Sigmoid colon (tissue), 7 donors: ENCODE data around the gene GSC2. TPM values are rescaled to one million over a fixed set of nuclear protein-coding genes. Genes with fewer than 3 reads are reported as not detected.

Experiments
- DNase-seq: peaks from one replicate; pipeline ENCODE4 v3.0.0-alpha.2; 2019
- H3K27ac ChIP-seq, 4 donors: fragments of 200-600 bp; sonication (generic); one replicate each; pipeline ENCODE4 v1.5.1; 2016 to 2019; ENCODE audit warnings: mild to moderate bottlenecking in 1 of 4
- H3K27me3 ChIP-seq, 3 donors: fragments of 200-600 bp; sonication (generic); one replicate each; pipeline ENCODE4 v1.5.1; 2019; ENCODE audit warnings: mild to moderate bottlenecking in 1 of 3
- H3K36me3 ChIP-seq, 4 donors: fragments of 200-600 bp; sonication (generic); one replicate each; pipeline ENCODE4 v1.5.1; 2016 to 2019
- H3K4me1 ChIP-seq, 4 donors: fragments of 200-600 bp; sonication (generic); one replicate each; pipeline ENCODE4 v1.5.1; 2017 to 2019
- H3K4me3 ChIP-seq, 4 donors: fragments of 200-600 bp; sonication (generic); one replicate each; pipeline ENCODE4 v1.5.1; 2017 to 2019; ENCODE audit warnings: mild to moderate bottlenecking in 2 of 4, moderate library complexity in 1 of 4
- H3K9me3 ChIP-seq, 4 donors: fragments of 200-600 bp in 3 of 4; sonication (generic) in 3 of 4; one replicate each; pipeline versions ENCODE4 v1.5.1 to v1.6.1; 2013 to 2019
- CTCF ChIP-seq, 4 experiments: fragments of 450-650 bp in 3 of 4; fragments of 200-600 bp in 1 of 4; IDR thresholded peaks; one replicate each; pipeline ENCODE4 v1.5.1; 2016 to 2019; ENCODE audit warnings: antibody characterized with exemption in 4 of 4, mild to moderate bottlenecking in 3 of 4, moderate library complexity in 2 of 4
- EP300 ChIP-seq, 4 donors: sonication (generic); formaldehyde crosslinking; IDR thresholded peaks; one replicate each; pipeline ENCODE4 v1.6.1; 2017; ENCODE audit warnings: antibody characterized with exemption in 4 of 4
- POLR2A ChIP-seq, 2 donors: fragments of 450-650 bp; IDR thresholded peaks; one replicate each; pipeline ENCODE4 v1.6.1; 2016; ENCODE audit warnings: antibody characterized with exemption in 2 of 2, mild to moderate bottlenecking in 2 of 2, moderate library complexity in 2 of 2
- POLR2AphosphoS5 ChIP-seq, 4 donors: sonication (generic); formaldehyde crosslinking; IDR thresholded peaks; one replicate each; pipeline ENCODE4 v1.6.1; 2017; ENCODE audit warnings: antibody characterized with exemption in 4 of 4
- WGBS, 2 donors: extraction: QIAGEN DNeasy Blood & Tissue Kit; methylation state at CpG; one replicate each; pipeline ENCODE4 v1.1.7; 2013; 5-methylcytosine and 5-hydroxymethylcytosine counted together
- intact Hi-C: fragments of 100-400 bp; cut with DNase I; formaldehyde crosslinking; loops from one replicate; pipeline ENCODE4 v1.15.1; 2023
- polyA plus RNA-seq, 3 donors: library from polyadenylated mRNA; stranded (reverse); fragments of 200-250 nt; gene quantifications; one replicate each; pipeline ENCODE4 v1.2.3, GENCODE V29; 2013
- total RNA-seq, 4 donors: library from RNA; depleted of rRNA; stranded (reverse); fragments of >200 nt; gene quantifications; one replicate each; pipeline ENCODE4 v1.1.0, GENCODE V29; 2016
- donor health status: healthy with polysubstance abuse.
- donor health status: Bipolar disorder and iron deficiency.
- donor health status: healthy.

The GSC2 gene
- total and polyA plus RNA-seq, 7 donors = not detected

DNA sequence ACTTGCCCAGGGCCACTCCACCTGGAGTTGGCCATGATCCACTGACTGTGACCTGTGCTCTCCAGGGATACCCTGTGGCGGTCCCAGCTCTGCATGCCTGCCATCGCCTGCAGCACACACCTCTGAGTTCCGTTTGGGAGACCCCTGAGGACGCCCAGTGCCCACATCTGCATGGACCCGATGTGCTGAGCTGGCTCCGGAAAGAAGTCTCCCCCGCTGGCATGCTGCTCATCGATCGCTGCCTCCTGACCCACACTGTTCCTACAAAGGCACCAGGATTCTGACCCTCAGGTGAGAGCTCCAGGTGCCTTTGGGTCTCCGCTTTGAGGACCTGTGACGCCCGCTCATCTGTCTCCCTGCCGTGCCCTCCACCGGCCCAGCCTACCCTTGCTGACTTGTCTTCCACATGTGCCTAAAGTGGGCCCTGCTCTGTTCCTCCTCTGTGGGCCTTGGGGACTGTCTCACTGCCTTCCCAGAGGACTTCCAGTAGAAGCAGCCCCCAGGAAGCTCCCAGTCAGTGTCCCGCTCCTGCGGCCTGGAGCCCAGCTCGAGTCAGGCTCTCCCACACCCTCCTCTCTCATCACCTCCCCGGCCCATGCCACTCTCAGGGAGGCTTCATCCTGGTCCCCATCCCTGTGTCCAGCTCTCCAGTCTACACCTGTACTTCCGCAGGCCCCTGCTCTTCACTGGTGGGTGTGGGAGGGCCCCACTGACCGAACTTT lies 34.3 kb upstream of the GSC2 start:
- H3K4me3 ChIP-seq = no peak overlapping the region
- peaks cover 0 to 4% (median 3%) of the 10 kb centered on the region in 4 donors for H3K4me1 ChIP-seq
- no peaks in the 10 kb centered on the region for H3K27me3 ChIP-seq
- DNase-seq = no peak
- intact Hi-C loops = no loop called here
- TF ChIP-seq CTCF (IDR thresholded peaks at IDR 0.05) (no peak), POLR2A (IDR thresholded peaks at IDR 0.05) (no peak), POLR2AphosphoS5 (IDR thresholded peaks at IDR 0.05) (no peak), EP300 (IDR thresholded peaks at IDR 0.05) (no peak)
- H3K36me3 ChIP-seq = peaks cover 0 to 3% (median 0%) of the 10 kb centered on the region in 4 donors
- WGBS, 2 donors = 92% methylated on average over 20 of the region's 20 CpGs
- H3K27ac ChIP-seq = no peak overlapping the region
- H3K9me3 ChIP-seq = no peaks in the 10 kb centered on the region

DNA sequence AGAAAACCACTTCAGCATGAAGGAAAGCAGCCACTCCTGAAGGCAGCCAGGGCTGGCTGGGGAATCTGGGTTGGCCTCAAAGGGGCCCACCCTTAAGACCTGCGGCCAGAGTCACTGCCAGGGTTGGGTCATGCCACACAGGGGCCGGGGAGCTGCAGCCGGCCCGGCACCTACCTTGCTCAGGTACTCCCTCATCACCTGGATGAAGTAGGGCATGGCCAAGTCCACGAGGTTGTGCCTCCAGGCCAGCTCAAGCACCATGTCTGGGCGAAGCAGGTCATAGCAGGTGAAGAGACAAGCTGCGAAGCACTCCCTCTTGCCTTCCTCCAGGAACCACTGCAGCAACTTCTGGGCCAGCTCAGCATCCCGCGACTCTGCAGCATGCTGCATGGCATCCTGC lies 33.1 kb upstream of the GSC2 start:
- Histone ChIP-seq H3K27me3 (no peaks in the 10 kb centered on the region), H3K4me3 (no peak overlapping the region), H3K9me3 (no peaks in the 10 kb centered on the region), H3K36me3 (peaks cover 0 to 3% (median 0%) of the 10 kb centered on the region in 4 donors), H3K4me1 (peaks cover 0 to 10% (median 6%) of the 10 kb centered on the region in 4 donors), H3K27ac (no peak overlapping the region)
- no peak for DNase-seq
- 91 to 93% methylated on average over 9 of the region's 9 CpGs for WGBS, 2 donors
- intact Hi-C loops = no loop called here
- no peak for TF ChIP-seq EP300 (IDR thresholded peaks at IDR 0.05)
- TF ChIP-seq POLR2A (IDR thresholded peaks at IDR 0.05) = no peak
- no peak for TF ChIP-seq CTCF (IDR thresholded peaks at IDR 0.05)
- TF ChIP-seq POLR2AphosphoS5 (IDR thresholded peaks at IDR 0.05) = no peak

- Histone ChIP-seq H3K36me3 (peaks cover 0 to 3% (median 0%) of the 10 kb centered on the region in 4 donors), H3K27me3 (no peaks in the 10 kb centered on the region), H3K27ac (no peak overlapping the region), H3K9me3 (no peaks in the 10 kb centered on the region), H3K4me3 (no peak overlapping the region), H3K4me1 (peaks cover 0 to 16% (median 10%) of the 10 kb centered on the region in 4 donors)
- DNase-seq = no peak
- intact Hi-C loops = no loop called here
- 71 to 85% methylated on average over 9 of the region's 9 CpGs for WGBS, 2 donors
- TF ChIP-seq CTCF (IDR thresholded peaks at IDR 0.05) = no peak
- no peak for TF ChIP-seq POLR2AphosphoS5 (IDR thresholded peaks at IDR 0.05)
- no peak for TF ChIP-seq EP300 (IDR thresholded peaks at IDR 0.05)
- TF ChIP-seq POLR2A (IDR thresholded peaks at IDR 0.05) = no peak
These were observed 32.5 kb upstream of the GSC2 start for GRCh38 chr22:19182472-19183157.

DNA sequence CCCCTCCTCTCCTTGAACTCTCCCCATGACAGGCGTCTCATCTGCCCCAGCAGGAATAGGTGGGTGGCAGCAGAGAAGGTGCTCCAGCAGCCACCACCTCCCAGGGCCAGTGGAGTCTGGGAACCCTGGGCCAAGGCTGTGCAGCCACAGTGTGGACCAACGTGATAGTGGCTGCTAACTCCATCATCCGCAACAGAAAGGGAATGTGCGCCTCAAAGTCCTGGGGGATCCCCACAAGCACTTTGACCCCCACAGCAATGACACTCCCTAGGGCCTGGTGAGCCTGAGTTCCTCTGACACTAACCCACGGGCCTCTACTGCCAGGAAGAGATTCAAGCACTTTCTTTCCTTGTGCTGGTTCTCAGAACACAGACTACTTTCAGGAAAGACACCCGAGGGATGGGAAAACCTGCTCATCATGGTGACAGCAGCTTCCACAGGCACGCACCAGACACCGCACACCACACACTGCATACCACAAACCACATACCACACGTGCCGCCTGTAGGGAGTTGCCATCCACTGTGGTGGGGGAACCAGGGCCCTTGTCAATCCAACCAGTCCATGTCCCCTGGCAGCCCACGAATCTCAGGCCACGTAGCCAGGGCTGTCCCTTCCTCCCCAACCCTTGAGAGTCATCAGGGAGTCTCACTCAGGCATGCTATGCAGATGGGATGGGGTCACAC lies 31.8 kb upstream of the GSC2 start:
- no peaks in the 10 kb centered on the region for H3K27me3 ChIP-seq
- H3K27ac ChIP-seq = no peak overlapping the region
- no peak for DNase-seq
- no peaks in the 10 kb centered on the region for H3K9me3 ChIP-seq
- intact Hi-C loops = no loop called here
- peaks cover 0 to 23% (median 17%) of the 10 kb centered on the region in 4 donors for H3K4me1 ChIP-seq
- no peak for TF ChIP-seq CTCF (IDR thresholded peaks at IDR 0.05)
- TF ChIP-seq POLR2AphosphoS5 (IDR thresholded peaks at IDR 0.05) = no peak
- no peak for TF ChIP-seq EP300 (IDR thresholded peaks at IDR 0.05)
- TF ChIP-seq POLR2A (IDR thresholded peaks at IDR 0.05) = no peak
- H3K4me3 ChIP-seq = no peak overlapping the region
- WGBS, 2 donors = 64 to 81% methylated on average over 12 of the region's 12 CpGs
- H3K36me3 ChIP-seq = no peaks in the 10 kb centered on the region
